ENCODE data around the gene MFGE8.

GRCh38 chr15:88908123-88908522 is 5.1 kb downstream of the MFGE8 start:
- TF ChIP-seq CTCF (IDR thresholded peaks at IDR 0.05; ENCODE audit: low read length) = no peak
- no peak for TF ChIP-seq EZH2 (IDR thresholded peaks at IDR 0.05; ENCODE audit: borderline replicate concordance, low read length)

All from OCI-LY1 (cell line).